ENCODE measurements around the gene SH3YL1.

The SH3YL1 gene

DNA sequence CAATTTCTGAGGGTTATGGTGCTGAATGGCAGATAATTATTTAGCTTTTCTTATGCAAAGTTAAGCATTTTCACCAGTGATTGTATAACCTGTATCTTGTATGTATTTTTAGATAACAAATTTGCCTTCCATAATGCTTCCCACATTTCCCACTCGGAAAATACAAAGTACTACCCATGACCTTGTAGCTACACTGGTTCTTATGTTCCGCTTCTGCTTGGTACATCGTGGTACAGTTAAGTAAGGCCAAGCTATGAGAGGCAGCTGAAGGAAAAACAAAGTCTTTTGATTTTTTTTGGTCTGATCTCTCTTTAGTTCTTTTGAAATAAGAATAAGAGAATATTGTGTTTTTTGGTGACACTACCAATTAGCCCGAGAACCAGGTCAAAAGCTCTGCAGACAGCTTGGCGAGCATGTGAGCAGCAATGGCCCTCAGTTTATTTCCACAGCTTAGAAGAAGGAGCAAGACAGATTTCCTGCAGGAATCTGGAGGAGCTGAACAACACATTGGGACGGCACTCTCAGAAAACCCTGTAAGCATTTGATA is 26.8 kb downstream of the SH3YL1 start:
- H3K4me3 ChIP-seq (replicated peaks in 1 of 2; ENCODE audit: low read depth in 2 of 2, low read length in 2 of 2) = no peak overlapping the region
- TF ChIP-seq, protein P1, sequence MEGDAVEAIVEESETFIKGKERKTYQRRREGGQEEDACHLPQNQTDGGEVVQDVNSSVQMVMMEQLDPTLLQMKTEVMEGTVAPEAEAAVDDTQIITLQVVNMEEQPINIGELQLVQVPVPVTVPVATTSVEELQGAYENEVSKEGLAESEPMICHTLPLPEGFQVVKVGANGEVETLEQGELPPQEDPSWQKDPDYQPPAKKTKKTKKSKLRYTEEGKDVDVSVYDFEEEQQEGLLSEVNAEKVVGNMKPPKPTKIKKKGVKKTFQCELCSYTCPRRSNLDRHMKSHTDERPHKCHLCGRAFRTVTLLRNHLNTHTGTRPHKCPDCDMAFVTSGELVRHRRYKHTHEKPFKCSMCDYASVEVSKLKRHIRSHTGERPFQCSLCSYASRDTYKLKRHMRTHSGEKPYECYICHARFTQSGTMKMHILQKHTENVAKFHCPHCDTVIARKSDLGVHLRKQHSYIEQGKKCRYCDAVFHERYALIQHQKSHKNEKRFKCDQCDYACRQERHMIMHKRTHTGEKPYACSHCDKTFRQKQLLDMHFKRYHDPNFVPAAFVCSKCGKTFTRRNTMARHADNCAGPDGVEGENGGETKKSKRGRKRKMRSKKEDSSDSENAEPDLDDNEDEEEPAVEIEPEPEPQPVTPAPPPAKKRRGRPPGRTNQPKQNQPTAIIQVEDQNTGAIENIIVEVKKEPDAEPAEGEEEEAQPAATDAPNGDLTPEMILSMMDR (IDR thresholded peaks at IDR 0.05; ENCODE audit: low read depth, low read length) = no peak
- no peak for DNase-seq (ENCODE audit: low read depth in 2 of 2)

DNA sequence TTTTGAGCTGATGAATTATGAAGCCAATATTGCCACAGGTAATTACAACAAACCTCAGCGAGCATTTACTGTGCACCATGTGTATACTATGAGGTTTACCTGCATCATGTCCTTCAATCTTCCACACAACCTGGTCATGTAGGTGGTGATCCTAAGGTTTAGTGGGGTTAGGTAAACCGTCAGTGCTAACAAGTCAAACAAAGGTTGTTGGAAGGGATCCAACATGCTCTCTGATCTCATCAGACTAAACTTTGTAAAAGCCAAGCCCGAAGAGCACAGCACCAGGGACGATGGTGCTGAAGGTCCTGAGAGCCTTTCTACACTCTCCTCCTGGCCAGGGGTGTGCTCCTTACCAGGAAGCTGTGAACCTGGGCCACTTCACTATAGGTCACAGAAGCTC is 29.4 kb downstream of the SH3YL1 start:
- no peak for DNase-seq (ENCODE audit: low read depth in 2 of 2)
- no peak overlapping the region for H3K4me3 ChIP-seq (replicated peaks in 1 of 2; ENCODE audit: low read depth in 2 of 2, low read length in 2 of 2)
- TF ChIP-seq, protein P1 (IDR thresholded peaks at IDR 0.05; ENCODE audit: low read depth, low read length) = no peak

DNA sequence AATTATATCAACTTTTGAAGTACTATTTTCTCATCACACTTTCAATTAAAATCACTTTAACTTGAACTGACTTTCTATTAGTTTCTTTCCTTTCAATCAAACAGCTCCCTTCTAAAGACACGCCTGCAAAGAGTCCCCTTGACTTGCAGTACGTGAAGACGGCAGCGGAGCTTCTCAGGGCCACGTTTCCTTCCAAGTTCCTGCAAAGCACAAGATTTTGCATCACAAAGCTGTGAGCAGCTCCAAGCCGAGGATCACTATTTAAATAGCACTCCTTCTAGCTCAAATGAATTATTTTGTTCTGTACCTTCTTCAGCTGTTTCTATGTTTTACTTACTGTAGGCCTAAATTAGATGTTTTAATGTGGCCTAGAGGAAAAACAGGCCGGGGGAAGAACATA is 30.8 kb downstream of the SH3YL1 start:
- no peak for DNase-seq (ENCODE audit: low read depth in 2 of 2)
- H3K4me3 ChIP-seq (replicated peaks in 1 of 2; ENCODE audit: low read depth in 2 of 2, low read length in 2 of 2) = no peak overlapping the region
- TF ChIP-seq, protein P1 (IDR thresholded peaks at IDR 0.05; ENCODE audit: low read depth, low read length) = no peak

DNA sequence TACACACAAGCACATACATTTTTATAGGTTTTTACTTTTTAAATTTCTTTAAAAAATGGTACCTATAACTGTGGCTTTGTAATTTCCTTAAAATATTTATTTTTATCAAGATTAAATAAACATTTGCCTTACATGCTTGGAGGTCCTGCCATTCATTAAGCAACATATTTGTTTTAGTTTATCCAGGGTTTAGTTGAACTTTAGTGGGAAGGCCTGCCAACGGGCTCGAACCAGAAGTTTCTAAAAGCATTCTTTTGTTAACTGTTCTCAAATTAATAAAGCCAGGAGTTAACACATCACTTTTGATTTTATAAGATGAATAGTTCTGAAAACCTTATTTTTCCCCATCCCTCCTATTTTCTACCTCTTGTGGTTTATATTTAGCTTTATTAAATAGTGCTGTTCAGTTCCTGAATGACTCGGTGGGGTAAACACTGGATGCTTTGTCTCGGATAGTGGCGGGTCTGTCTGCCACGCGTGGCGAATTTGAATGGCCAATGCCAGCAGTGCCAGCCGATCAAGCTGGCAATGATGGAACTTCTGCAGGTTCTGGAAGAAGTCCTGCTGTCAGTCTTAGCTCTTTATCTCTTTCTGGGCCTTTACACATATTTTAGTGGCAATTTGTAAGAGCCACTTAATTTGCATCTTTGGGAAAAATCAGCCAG is 32.2 kb downstream of the SH3YL1 start:
- no peak overlapping the region for H3K4me3 ChIP-seq (replicated peaks in 1 of 2; ENCODE audit: low read depth in 2 of 2, low read length in 2 of 2)
- no peak for DNase-seq (ENCODE audit: low read depth in 2 of 2)
- TF ChIP-seq, protein P1 (IDR thresholded peaks at IDR 0.05; ENCODE audit: low read depth, low read length) = no peak

DNA sequence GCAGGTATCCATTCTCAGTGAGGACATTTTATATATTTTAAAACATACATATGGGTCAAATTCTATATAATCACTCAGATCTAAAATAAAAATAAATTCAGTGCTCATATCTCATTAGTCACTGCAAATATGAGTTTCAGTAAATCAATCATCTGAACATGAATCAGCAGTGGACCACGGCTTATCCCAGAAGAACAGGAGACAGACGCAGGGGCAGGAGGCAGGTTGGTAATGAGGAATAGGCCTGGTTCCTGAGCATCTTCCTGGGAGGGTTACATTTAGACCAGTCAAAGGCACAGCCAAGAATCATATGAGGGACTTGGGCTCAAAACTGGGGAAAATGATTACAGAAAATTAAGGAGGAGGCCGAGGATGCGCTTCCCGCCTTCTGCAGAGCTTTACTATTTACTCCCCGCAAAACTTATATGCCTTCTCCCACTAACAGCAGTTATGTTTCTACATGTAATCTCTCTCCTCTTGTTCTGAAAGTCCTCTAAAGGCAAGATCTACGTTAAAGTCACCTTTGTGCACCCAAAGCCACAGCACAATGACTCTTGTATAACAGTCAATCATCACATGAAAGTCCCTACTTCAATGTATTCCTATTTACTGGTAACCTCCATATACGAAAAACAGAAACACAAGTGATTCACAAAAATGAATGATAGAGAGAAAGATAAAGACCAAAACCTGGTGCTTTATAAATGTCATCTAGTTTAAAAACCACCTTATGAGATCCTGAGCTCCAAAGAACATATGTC is 35.1 kb downstream of the SH3YL1 start:
- H3K4me3 ChIP-seq (replicated peaks in 1 of 2; ENCODE audit: low read depth in 2 of 2, low read length in 2 of 2) = no peak overlapping the region
- no peak for DNase-seq (ENCODE audit: low read depth in 2 of 2)
- TF ChIP-seq, protein P1 (IDR thresholded peaks at IDR 0.05; ENCODE audit: low read depth, low read length) = no peak

DNA sequence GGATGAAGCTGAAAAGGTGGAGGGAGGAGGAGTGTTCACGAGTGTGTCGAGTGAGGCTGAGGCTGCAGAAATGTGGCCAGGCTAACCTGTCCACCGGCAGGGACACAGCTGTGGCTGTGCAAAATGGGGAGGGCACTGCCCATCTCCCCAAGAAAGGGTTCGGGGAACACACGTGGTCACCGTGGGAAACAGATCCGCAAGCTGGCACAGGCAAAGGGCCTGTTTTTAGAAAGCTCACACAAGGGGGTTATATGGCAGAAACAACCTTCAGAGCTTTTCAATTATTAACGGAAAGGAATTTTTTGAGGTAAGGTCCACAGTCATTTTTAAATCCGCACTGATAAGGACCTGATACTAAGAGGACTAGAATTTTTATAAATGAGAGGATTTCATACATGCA is 35.7 kb downstream of the SH3YL1 start:
- no peak overlapping the region for H3K4me3 ChIP-seq (replicated peaks in 1 of 2; ENCODE audit: low read depth in 2 of 2, low read length in 2 of 2)
- TF ChIP-seq, protein P1 (IDR thresholded peaks at IDR 0.05; ENCODE audit: low read depth, low read length) = no peak
- no peak for DNase-seq (ENCODE audit: low read depth in 2 of 2)

All from cardiac fibroblast (primary cell).